T-helper 2 cell treated with Interferon-gamma antibody and Interleukin-4, amounts not matched to agents 100 ng/mL and 5 ng/mL, for 36 hours (primary cell): Measurements from ENCODE around the gene NELL1. TPM values are rescaled to one million over a fixed set of nuclear protein-coding genes. Genes with fewer than 3 reads are reported as not detected.
"Not testable (repeated sequence)": the region's sequence is repeated elsewhere in the genome, so short reads cannot be mapped to it uniquely, and the experiment has no call there.

Experiments used
- intact Hi-C: fragments of 100-400 bp; cut with micrococcal nuclease; formaldehyde crosslinking; loops from one replicate; pipeline ENCODE4 v1.15.1; 2023
- total RNA-seq: library from RNA; stranded (reverse); gene quantifications from 2 replicates; pipeline ENCODE4 v1.2.3, GENCODE V29; 2022

Gene NELL1
- total RNA-seq, 1 donor from 2014 or later, result not detected

- intact Hi-C loops, result no loop called here
These were observed 510.4 kb downstream of the NELL1 start for GRCh38 chr11:21179770-21180169.

GRCh38 chr11:21180182-21180581 is 510.8 kb downstream of the NELL1 start:
- intact Hi-C loops, result no loop called here

- intact Hi-C loops, result no loop called here
These were observed 516.6 kb downstream of the NELL1 start for GRCh38 chr11:21185959-21186358.

- intact Hi-C loops, result no loop called here
These were observed 520.8 kb downstream of the NELL1 start for GRCh38 chr11:21190181-21190580.

- intact Hi-C loops, result no loop called here
These were observed 526.6 kb downstream of the NELL1 start for GRCh38 chr11:21195995-21196394.

GRCh38 chr11:21198498-21198897 is 529.1 kb downstream of the NELL1 start:
- intact Hi-C loops, result no loop called here

- intact Hi-C loops, result no loop called here
These were observed 535.8 kb downstream of the NELL1 start for GRCh38 chr11:21205205-21205604.

- intact Hi-C loops, result no loop called here
These were observed 556.5 kb downstream of the NELL1 start for GRCh38 chr11:21225860-21226259.

GRCh38 chr11:21229224-21229623 is 559.8 kb downstream of the NELL1 start:
- intact Hi-C loops, result no loop called here

- intact Hi-C loops, result no loop called here
These were observed 580.8 kb downstream of the NELL1 start for GRCh38 chr11:21250196-21250595.

GRCh38 chr11:21254055-21254454 is 584.7 kb downstream of the NELL1 start:
- intact Hi-C loops, result no loop called here

- intact Hi-C loops, result no loop called here
These were observed 585.4 kb downstream of the NELL1 start for GRCh38 chr11:21254790-21255189.

- intact Hi-C loops, result no loop called here
These were observed 588.1 kb downstream of the NELL1 start for GRCh38 chr11:21257461-21257860.

- intact Hi-C loops, result no loop called here
These were observed 589.0 kb downstream of the NELL1 start for GRCh38 chr11:21258414-21258813.

- intact Hi-C loops, result no loop called here
These were observed 590.7 kb downstream of the NELL1 start for GRCh38 chr11:21260101-21260500.

- intact Hi-C loops, result no loop called here
These were observed 593.6 kb downstream of the NELL1 start for GRCh38 chr11:21262992-21263391.

- intact Hi-C loops, result no loop called here
These were observed 594.7 kb downstream of the NELL1 start for GRCh38 chr11:21264125-21264524.

GRCh38 chr11:21268036-21268435 is 598.6 kb downstream of the NELL1 start:
- intact Hi-C loops, result no loop called here

GRCh38 chr11:21272139-21272538 is 602.8 kb downstream of the NELL1 start:
- intact Hi-C loops, result not testable (repeated sequence)

- intact Hi-C loops, result no loop called here
These were observed 609.5 kb downstream of the NELL1 start for GRCh38 chr11:21278840-21279239.

- intact Hi-C loops, result no loop called here
These were observed 615.7 kb downstream of the NELL1 start for GRCh38 chr11:21285104-21285503.

GRCh38 chr11:21289686-21290085 is 620.3 kb downstream of the NELL1 start:
- intact Hi-C loops, result no loop called here

- intact Hi-C loops, result no loop called here
These were observed 626.1 kb downstream of the NELL1 start for GRCh38 chr11:21295508-21295907.

- intact Hi-C loops, result no loop called here
These were observed 632.6 kb downstream of the NELL1 start for GRCh38 chr11:21301981-21302380.
